Stimulated activated CD8-positive, alpha-beta memory T cell treated with anti-CD3 and anti-CD28 coated beads, Interleukin-7, amount 100 ng/mL, for 24 hours (primary cell): ENCODE data around the gene CNPY3.
A peak's percentile ranks its signal among the peaks of the same experiment; 100 is the strongest.
"Not testable (repeated sequence)": the region's sequence is repeated elsewhere in the genome, so short reads cannot be mapped to it uniquely, and the experiment has no call there.

Source experiments
- DNase-seq: peaks from one replicate; pipeline ENCODE4 v3.0.0-alpha.2; 2020; ENCODE audit warnings: low read depth

The CNPY3 gene

GRCh38 chr6:42915732-42916131 is 13.5 kb upstream of the CNPY3 start, which contains the start of gene PTCRA:
Gene PTCRA, plus strand, starts transcription at chr6:42916053. Its CDS starts 17 bp downstream, at chr6:42916070.
- no peak for DNase-seq

- no peak for DNase-seq
Measured at GRCh38 chr6:42916288-42916687, 13.0 kb upstream of the CNPY3 start.

- no peak for DNase-seq
Measured at GRCh38 chr6:42921801-42922200, 7.5 kb upstream of the CNPY3 start.

- no peak for DNase-seq
Measured at GRCh38 chr6:42923666-42924065, 5.6 kb upstream of the CNPY3 start.

GRCh38 chr6:42925248-42925857 is 3.9 kb upstream of the CNPY3 start:
- no peak for DNase-seq

- peak; percentile 37 for DNase-seq
Measured at GRCh38 chr6:42929821-42930360, 611 bp downstream of the CNPY3 start.

GRCh38 chr6:42932412-42932811 is 3.1 kb downstream of the CNPY3 start:
- DNase-seq, result no peak

GRCh38 chr6:42933205-42933604 is 3.9 kb downstream of the CNPY3 start:
- DNase-seq, result no peak

- no peak for DNase-seq
Measured at GRCh38 chr6:42935322-42935721, 6.0 kb downstream of the CNPY3 start.

GRCh38 chr6:42936398-42936797 is 7.1 kb downstream of the CNPY3 start:
- no peak for DNase-seq

- DNase-seq, result no peak
Measured at GRCh38 chr6:42937548-42938427, 8.5 kb downstream of the CNPY3 start.

- DNase-seq, result no peak
Measured at GRCh38 chr6:42938428-42938796, 9.1 kb downstream of the CNPY3 start.

GRCh38 chr6:42938987-42939809 is 9.9 kb downstream of the CNPY3 start:
- no peak for DNase-seq

GRCh38 chr6:42939810-42940167 is 10.5 kb downstream of the CNPY3 start:
- DNase-seq, result no peak

- DNase-seq, result no peak
Measured at GRCh38 chr6:42940493-42941045, 11.3 kb downstream of the CNPY3 start.

GRCh38 chr6:42941356-42941755 is 12.1 kb downstream of the CNPY3 start:
- not testable (repeated sequence) for DNase-seq

GRCh38 chr6:42942444-42942843 is 13.2 kb downstream of the CNPY3 start:
- no peak for DNase-seq

GRCh38 chr6:42947950-42948349 is 18.7 kb downstream of the CNPY3 start:
- DNase-seq, result no peak

- DNase-seq, result no peak
Measured at GRCh38 chr6:42952389-42952788, 23.1 kb downstream of the CNPY3 start.

- DNase-seq, result not testable (repeated sequence)
Measured at GRCh38 chr6:42954405-42954804, 25.1 kb downstream of the CNPY3 start.

- DNase-seq, result no peak
Measured at GRCh38 chr6:42958125-42958524, 28.8 kb downstream of the CNPY3 start.

- no peak for DNase-seq
Measured at GRCh38 chr6:42959917-42960242, 30.6 kb downstream of the CNPY3 start.
